WTC11 (cell line): ENCODE measurements around the gene P2RY6. TPM values are rescaled to one million over a fixed set of nuclear protein-coding genes. Genes with fewer than 3 reads are reported as not detected.

Experiments
- ATAC-seq: fragments of 200-7000 bp; cut with Tn5 transposase; 2 replicates; pipeline ENCODE4 v1.10.0; 2021; ENCODE audit warnings: mild to moderate bottlenecking, moderate library complexity
- CTCF ChIA-PET: fragments of 300-600 bp; sonication (Branson Sonifier 250); formaldehyde crosslinking; loops from one replicate; lab custom pipeline; 2021; ENCODE audit warnings: antibody characterized with exemption; lab: Charles Lee
- POLR2A ChIA-PET: fragments of 350-600 bp; sonication (Branson Sonifier 250); formaldehyde crosslinking; loops from one replicate; lab custom pipeline; 2021; ENCODE audit warnings: antibody characterized with exemption; lab: Charles Lee
- DNase-seq: peaks from one replicate; pipeline ENCODE4 v3.0.0; 2021; ENCODE audit warnings: low spot score
- H3K27ac Mint-ChIP-seq: 2 replicates; pipeline ENCODE4 v1.8.0; 2021; ENCODE audit warnings: mixed read lengths
- H3K27me3 Mint-ChIP-seq: 2 replicates; pipeline ENCODE4 v1.8.0; 2021; ENCODE audit warnings: low read depth, mild to moderate bottlenecking, moderate library complexity, mixed read lengths
- H3K36me3 Mint-ChIP-seq: 2 replicates; pipeline ENCODE4 v1.8.0; 2021; ENCODE audit warnings: mixed read lengths
- H3K4me1 Mint-ChIP-seq: 2 replicates; pipeline ENCODE4 v1.8.0; 2022; ENCODE audit warnings: mixed read lengths
- H3K4me3 Mint-ChIP-seq: 2 replicates; pipeline ENCODE4 v1.8.0; 2021; ENCODE audit warnings: mild to moderate bottlenecking, moderate library complexity, mixed read lengths
- H3K9me3 Mint-ChIP-seq: 2 replicates; pipeline ENCODE4 v1.8.0; 2021; ENCODE audit warnings: mixed read lengths
- ATF2 ChIP-seq: sonication (generic); formaldehyde crosslinking; IDR thresholded peaks from 2 replicates; pipeline ENCODE4 v1.8.1; 2022; ENCODE audit warnings: low read depth, missing genetic modification reagents, borderline replicate concordance
- CTCF ChIP-seq: fragments of 200-600 bp; IDR thresholded peaks from 2 replicates; pipeline ENCODE4 v1.8.0; 2022; ENCODE audit warnings: antibody characterized with exemption
- EMX1 ChIP-seq: fragments of 250-450 bp; sonication (Bioruptor Pico); IDR thresholded peaks from 2 replicates; pipeline ENCODE4 v1.8.0; 2021; ENCODE audit warnings: mild to moderate bottlenecking
- ERG ChIP-seq: fragments of 250-450 bp; sonication (Bioruptor Pico); IDR thresholded peaks from 2 replicates; pipeline ENCODE4 v1.8.0; 2021; ENCODE audit warnings: mild to moderate bottlenecking
- HMGA2 ChIP-seq: fragments of 250-450 bp; sonication (Bioruptor Pico); IDR thresholded peaks from 2 replicates; pipeline ENCODE4 v1.4.0; 2021; ENCODE audit warnings: mild to moderate bottlenecking, moderate library complexity
- HMGXB4 ChIP-seq: sonication (generic); formaldehyde crosslinking; IDR thresholded peaks from 2 replicates; pipeline ENCODE4 v1.8.1; 2023; ENCODE audit warnings: mild to moderate bottlenecking, moderate library complexity, missing genetic modification reagents
- IRF1 ChIP-seq: sonication (generic); formaldehyde crosslinking; IDR thresholded peaks from 2 replicates; pipeline ENCODE4 v1.8.0; 2023; ENCODE audit warnings: missing genetic modification reagents
- JUN ChIP-seq: sonication (generic); formaldehyde crosslinking; IDR thresholded peaks from 2 replicates; pipeline ENCODE4 v1.8.0; 2023; ENCODE audit warnings: mild to moderate bottlenecking, missing genetic modification reagents
- NFE2L1 ChIP-seq: sonication (generic); formaldehyde crosslinking; IDR thresholded peaks from 2 replicates; pipeline ENCODE4 v1.8.1; 2023; ENCODE audit warnings: missing genetic modification reagents
- NFYB ChIP-seq: sonication (generic); formaldehyde crosslinking; conservative IDR thresholded peaks from 2 replicates; pipeline ENCODE4 v1.8.0; 2022; ENCODE audit warnings: low read depth, missing genetic modification reagents
- NR1H2 ChIP-seq: sonication (generic); formaldehyde crosslinking; IDR thresholded peaks from 2 replicates; pipeline ENCODE4 v1.9.0; 2021; ENCODE audit warnings: mild to moderate bottlenecking, moderate library complexity, missing genetic modification reagents
- ZBTB43 ChIP-seq: sonication (generic); formaldehyde crosslinking; IDR thresholded peaks from 2 replicates; pipeline ENCODE4 v1.8.1; 2023; ENCODE audit warnings: mild to moderate bottlenecking, missing genetic modification reagents
- ZNF219 ChIP-seq: sonication (generic); formaldehyde crosslinking; IDR thresholded peaks from 2 replicates; pipeline ENCODE4 v1.8.0; 2023; ENCODE audit warnings: missing genetic modification reagents, mild to moderate bottlenecking, borderline replicate concordance
- ZNF416 ChIP-seq: fragments of 250-450 bp; sonication (Bioruptor Pico); IDR thresholded peaks from 2 replicates; pipeline ENCODE4 v1.9.0; 2021; ENCODE audit warnings: mild to moderate bottlenecking, inconsistent platforms
- ZNF512 ChIP-seq: sonication (generic); formaldehyde crosslinking; IDR thresholded peaks from 2 replicates; pipeline ENCODE4 v1.8.1; 2022; ENCODE audit warnings: missing genetic modification reagents, borderline replicate concordance
- total RNA-seq: library from RNA; stranded (reverse); gene quantifications from 3 replicates; pipeline ENCODE4 v1.2.3, GENCODE V29; 2021

The P2RY6 gene
- total RNA-seq, 1 experiment from 2014 or later = not detected

GRCh38 chr11:73294604-73295003, 22.5 kb downstream of the P2RY6 start (continued):
- no peak for TF ChIP-seq ERG (CRISPR knock-in tag)

GRCh38 chr11:73295241-73295995, 23.3 kb downstream of the P2RY6 start:
- Mint-ChIP-seq H3K4me1 (peaks cover 13% of the 10 kb centered on the region), H3K27ac (no peak overlapping the region), H3K27me3 (peaks cover 13% of the 10 kb centered on the region), H3K9me3 (no peaks in the 10 kb centered on the region)
- ATAC-seq = peak; percentile 85
- POLR2A ChIA-PET = no interaction called here
- TF ChIP-seq EMX1 (CRISPR knock-in tag) = no peak
- no peak for TF ChIP-seq ATF2 (CRISPR knock-in tag)
- TF ChIP-seq HMGA2 (CRISPR knock-in tag) = no peak
- no peak for TF ChIP-seq ERG (CRISPR knock-in tag)
- TF ChIP-seq ZNF512 (CRISPR knock-in tag) = no peak
- no peak for TF ChIP-seq JUN (CRISPR knock-in tag)
- TF ChIP-seq CTCF = peak; percentile 94
- TF ChIP-seq, all 79 proteins: peak for 1
- Mint-ChIP-seq H3K36me3 (no peaks in the 10 kb centered on the region), H3K4me3 (no peak overlapping the region)
- DNase-seq = peak; percentile 92
- CTCF ChIA-PET = interaction anchor here (0.6 to 2.1 kb wide), 6 partner anchors 10 to 117 kb away, joined by 3 to 8 read pairs (median 4); no protein-coding TSS in a partner anchor

- H3K9me3 Mint-ChIP-seq = no peaks in the 10 kb centered on the region
- ChIA-PET CTCF (interaction anchor here (2.1 kb wide), 1 partner anchor 64 kb away, joined by 5 read pairs; no protein-coding TSS in a partner anchor), POLR2A (no interaction called here)
- no peak for ATAC-seq
- no peak overlapping the region for H3K27ac Mint-ChIP-seq
- H3K4me3 Mint-ChIP-seq = no peak overlapping the region
- TF ChIP-seq NFYB (no peak), IRF1 (CRISPR knock-in tag) (no peak), NFE2L1 (CRISPR knock-in tag) (no peak), ZNF416 (CRISPR knock-in tag) (no peak), ZBTB43 (no peak), NR1H2 (CRISPR knock-in tag) (no peak), ZNF219 (no peak), HMGXB4 (CRISPR knock-in tag) (no peak)
- no peak for DNase-seq
- H3K27me3 Mint-ChIP-seq = peaks cover 13% of the 10 kb centered on the region
- no peaks in the 10 kb centered on the region for H3K36me3 Mint-ChIP-seq
- peaks cover 16% of the 10 kb centered on the region for H3K4me1 Mint-ChIP-seq
These were observed 23.8 kb downstream of the P2RY6 start for GRCh38 chr11:73295996-73296318.
